Stomach (tissue), 4 donors: Measurements from ENCODE around the gene DAND5.

Experiments
- EP300 ChIP-seq: sonication (generic); formaldehyde crosslinking; IDR thresholded peaks from one replicate; pipeline ENCODE4 v1.6.1; 2017; ENCODE audit warnings: antibody characterized with exemption
- POLR2A ChIP-seq, 4 donors: fragments of 450-650 bp; IDR thresholded peaks; one replicate each; pipeline ENCODE4 v1.6.1; 2016; ENCODE audit warnings: antibody characterized with exemption in 4 of 4, control low read depth in 2 of 4, mild to moderate bottlenecking in 1 of 4, moderate library complexity in 1 of 4
- POLR2AphosphoS5 ChIP-seq, 3 donors: sonication (generic); formaldehyde crosslinking; IDR thresholded peaks; one replicate each; pipeline ENCODE4 v1.6.1; 2016; ENCODE audit warnings: antibody characterized with exemption in 3 of 3
- TF ChIP-seq, protein P1 (sequence below), 7 experiments: fragments of 450-650 bp in 4 of 7; fragments of 200-600 bp in 3 of 7; sonication (generic) in 3 of 7; IDR thresholded peaks; one replicate each; pipeline ENCODE4 v1.5.1; 2016 to 2019; ENCODE audit warnings: antibody characterized with exemption in 7 of 7, control low read depth in 2 of 7, mild to moderate bottlenecking in 1 of 7

DNA sequence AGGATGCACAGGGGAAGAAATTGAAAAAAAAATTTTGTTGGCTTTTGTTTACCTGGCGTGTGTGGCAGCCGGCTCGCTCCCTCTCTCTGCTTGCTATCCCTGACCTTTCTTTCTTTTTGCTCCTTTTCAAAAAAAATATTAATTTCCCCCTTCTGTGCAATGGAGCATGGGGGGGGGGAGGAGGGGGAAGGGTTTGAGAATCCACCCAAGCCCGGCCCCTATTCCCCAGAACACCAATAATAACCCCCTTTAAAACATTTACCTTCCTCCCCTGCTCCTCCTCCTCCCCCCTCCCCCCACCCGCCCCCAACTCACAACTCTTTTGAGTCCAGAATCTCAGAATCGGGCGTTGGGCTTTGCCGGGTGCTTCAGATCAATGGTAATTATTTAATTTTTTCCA, 54.3 kb downstream of the DAND5 start:
- TF ChIP-seq POLR2AphosphoS5 (IDR thresholded peaks at IDR 0.05): no peak
- TF ChIP-seq, protein P1, sequence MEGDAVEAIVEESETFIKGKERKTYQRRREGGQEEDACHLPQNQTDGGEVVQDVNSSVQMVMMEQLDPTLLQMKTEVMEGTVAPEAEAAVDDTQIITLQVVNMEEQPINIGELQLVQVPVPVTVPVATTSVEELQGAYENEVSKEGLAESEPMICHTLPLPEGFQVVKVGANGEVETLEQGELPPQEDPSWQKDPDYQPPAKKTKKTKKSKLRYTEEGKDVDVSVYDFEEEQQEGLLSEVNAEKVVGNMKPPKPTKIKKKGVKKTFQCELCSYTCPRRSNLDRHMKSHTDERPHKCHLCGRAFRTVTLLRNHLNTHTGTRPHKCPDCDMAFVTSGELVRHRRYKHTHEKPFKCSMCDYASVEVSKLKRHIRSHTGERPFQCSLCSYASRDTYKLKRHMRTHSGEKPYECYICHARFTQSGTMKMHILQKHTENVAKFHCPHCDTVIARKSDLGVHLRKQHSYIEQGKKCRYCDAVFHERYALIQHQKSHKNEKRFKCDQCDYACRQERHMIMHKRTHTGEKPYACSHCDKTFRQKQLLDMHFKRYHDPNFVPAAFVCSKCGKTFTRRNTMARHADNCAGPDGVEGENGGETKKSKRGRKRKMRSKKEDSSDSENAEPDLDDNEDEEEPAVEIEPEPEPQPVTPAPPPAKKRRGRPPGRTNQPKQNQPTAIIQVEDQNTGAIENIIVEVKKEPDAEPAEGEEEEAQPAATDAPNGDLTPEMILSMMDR (IDR thresholded peaks at IDR 0.05): no peak
- no peak for TF ChIP-seq EP300
- no peak for TF ChIP-seq POLR2A (IDR thresholded peaks at IDR 0.05)
